HG02759 (cell line): ENCODE measurements around the gene RNF10.
"Not testable (repeated sequence)": the region's sequence is repeated elsewhere in the genome, so short reads cannot be mapped to it uniquely, and the experiment has no call there.

Experiments used
- ATAC-seq: cut with Tn5 transposase; IDR thresholded peaks from one replicate; pipeline ENCODE4 v1.9.1; 2021; ENCODE audit warnings: mild to moderate bottlenecking, moderate library complexity; ENCODE audit not compliant: unreplicated experiment

Gene RNF10

GRCh38 chr12:120611534-120611933 is 77.4 kb downstream of the RNF10 start:
- not testable (repeated sequence) for ATAC-seq

- no peak for ATAC-seq
Observed at GRCh38 chr12:120614848-120615247, 80.7 kb downstream of the RNF10 start.

- ATAC-seq = not testable (repeated sequence)
Observed at GRCh38 chr12:120617193-120617592, 83.0 kb downstream of the RNF10 start.

- ATAC-seq = not testable (repeated sequence)
Observed at GRCh38 chr12:120617767-120618166, 83.6 kb downstream of the RNF10 start.

GRCh38 chr12:120618954-120619615 is 84.9 kb downstream of the RNF10 start:
- ATAC-seq = no peak

- no peak for ATAC-seq
Observed at GRCh38 chr12:120620624-120621023, 86.5 kb downstream of the RNF10 start.

- no peak for ATAC-seq
Observed at GRCh38 chr12:120625557-120626419, 91.6 kb downstream of the RNF10 start.
